Amniotic epithelial cell (primary cell): ENCODE measurements around the gene DLGAP3.
A peak's percentile ranks its signal among the peaks of the same experiment; 100 is the strongest.

ENCODE experiments used
- DNase-seq: peaks from one replicate; pipeline ENCODE4 v3.0.0-alpha.2; 2010; ENCODE audit warnings: low read depth

DLGAP3 gene

GRCh38 chr1:34866762-34867109, 62.7 kb downstream of the DLGAP3 start:
- DNase-seq: no peak

- peak; percentile 63 for DNase-seq
These were observed 63.3 kb downstream of the DLGAP3 start for GRCh38 chr1:34865981-34866761.

GRCh38 chr1:34865573-34865972, 63.9 kb downstream of the DLGAP3 start:
- no peak for DNase-seq

- no peak for DNase-seq
These were observed 64.7 kb downstream of the DLGAP3 start for GRCh38 chr1:34864759-34865158.

- no peak for DNase-seq
These were observed 65.9 kb downstream of the DLGAP3 start for GRCh38 chr1:34863501-34863900.

GRCh38 chr1:34859446-34860200, 69.8 kb downstream of the DLGAP3 start, which contains the start of gene SMIM12:
SMIM12 (minus strand) TSS chr1:34859749; CDS start chr1:34855977, 3,772 bp downstream.
- peak; percentile 91 for DNase-seq

- peak; percentile 19 for DNase-seq
These were observed 70.5 kb downstream of the DLGAP3 start for GRCh38 chr1:34858901-34859445.

GRCh38 chr1:34856697-34857096, 72.8 kb downstream of the DLGAP3 start:
- no peak for DNase-seq

- DNase-seq: peak; percentile 95
These were observed 76.7 kb downstream of the DLGAP3 start for GRCh38 chr1:34852677-34853217.

GRCh38 chr1:34851431-34852105, 77.9 kb downstream of the DLGAP3 start:
- no peak for DNase-seq

- no peak for DNase-seq
These were observed 79.1 kb downstream of the DLGAP3 start for GRCh38 chr1:34850382-34850781.

GRCh38 chr1:34847094-34847493, 82.4 kb downstream of the DLGAP3 start:
- no peak for DNase-seq

- DNase-seq: no peak
These were observed 83.2 kb downstream of the DLGAP3 start for GRCh38 chr1:34846265-34846664.

- DNase-seq: no peak
These were observed 84.1 kb downstream of the DLGAP3 start for GRCh38 chr1:34845131-34845901.

GRCh38 chr1:34844252-34844634, 85.2 kb downstream of the DLGAP3 start:
- no peak for DNase-seq

- DNase-seq: no peak
These were observed 85.8 kb downstream of the DLGAP3 start for GRCh38 chr1:34843392-34844251.

GRCh38 chr1:34842952-34843371, 86.5 kb downstream of the DLGAP3 start:
- DNase-seq: no peak

GRCh38 chr1:34842073-34842472, 87.4 kb downstream of the DLGAP3 start:
- DNase-seq: no peak

GRCh38 chr1:34840426-34840825, 89.0 kb downstream of the DLGAP3 start:
- no peak for DNase-seq

- no peak for DNase-seq
These were observed 89.7 kb downstream of the DLGAP3 start for GRCh38 chr1:34839526-34840305.
